ENCODE results near the gene RPS19BP1. TPM values are rescaled to one million over a fixed set of nuclear protein-coding genes. Genes with fewer than 3 reads are reported as not detected.
"Not testable (repeated sequence)": the region's sequence is repeated elsewhere in the genome, so short reads cannot be mapped to it uniquely, and the experiment has no call there.

RPS19BP1 gene
- polyA plus RNA-seq, 4 donors: 44.8 to 66.4 (median 48.2) TPM

- DNase-seq (ENCODE audit: low read depth in 4 of 4, low spot score in 3 of 4): no peak
Observed at GRCh38 chr22:39515266-39516050, 17.1 kb downstream of the RPS19BP1 start.

GRCh38 chr22:39514373-39514973, 18.1 kb downstream of the RPS19BP1 start:
- DNase-seq (ENCODE audit: low read depth in 4 of 4, low spot score in 3 of 4): no peak

DNA sequence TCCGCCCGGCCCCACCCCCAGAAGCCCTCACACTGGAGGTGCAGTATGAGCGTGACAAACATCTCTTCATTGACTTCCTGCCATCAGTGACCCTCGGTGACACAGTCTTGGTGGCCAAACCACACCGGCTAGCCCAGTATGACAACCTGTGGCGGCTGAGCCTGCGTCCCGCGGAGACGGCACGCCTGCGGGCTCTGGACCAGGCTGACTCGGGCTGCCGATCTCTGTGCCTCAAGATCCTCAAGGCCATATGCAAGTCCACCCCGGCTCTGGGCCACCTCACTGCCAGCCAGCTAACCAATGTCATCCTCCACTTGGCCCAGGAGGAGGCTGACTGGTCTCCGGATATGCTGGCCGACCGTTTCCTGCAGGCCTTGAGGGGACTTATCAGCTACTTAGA, 18.8 kb downstream of the RPS19BP1 start:
- DNase-seq (ENCODE audit: low read depth in 4 of 4, low spot score in 3 of 4): no peak

GRCh38 chr22:39512026-39512425, 20.5 kb downstream of the RPS19BP1 start:
- DNase-seq (ENCODE audit: low read depth in 4 of 4, low spot score in 3 of 4): no peak

DNA sequence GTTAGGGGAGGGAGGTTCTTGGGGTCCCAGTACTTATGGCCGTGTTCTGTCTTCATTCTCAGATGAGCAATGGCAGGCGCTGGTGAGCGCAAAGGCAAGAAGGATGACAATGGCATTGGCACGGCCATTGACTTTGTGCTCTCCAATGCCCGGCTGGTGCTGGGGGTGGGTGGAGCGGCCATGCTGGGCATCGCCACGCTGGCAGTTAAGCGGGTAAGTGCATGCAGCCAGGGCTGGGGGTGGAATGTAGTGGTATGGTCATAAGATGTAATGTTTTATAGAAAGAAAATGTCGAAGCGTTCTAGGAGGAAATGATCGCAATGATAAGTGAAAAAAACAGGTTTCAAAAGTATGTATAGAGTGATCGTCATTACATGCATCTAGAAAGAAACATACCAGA, 21.3 kb downstream of the RPS19BP1 start:
- DNase-seq (ENCODE audit: low read depth in 4 of 4, low spot score in 3 of 4): no peak

GRCh38 chr22:39510529-39511149, 21.9 kb downstream of the RPS19BP1 start:
- DNase-seq (ENCODE audit: low read depth in 4 of 4, low spot score in 3 of 4): no peak

GRCh38 chr22:39508393-39508792, 24.2 kb downstream of the RPS19BP1 start:
- no peak for DNase-seq (ENCODE audit: low read depth in 4 of 4, low spot score in 3 of 4)

DNA sequence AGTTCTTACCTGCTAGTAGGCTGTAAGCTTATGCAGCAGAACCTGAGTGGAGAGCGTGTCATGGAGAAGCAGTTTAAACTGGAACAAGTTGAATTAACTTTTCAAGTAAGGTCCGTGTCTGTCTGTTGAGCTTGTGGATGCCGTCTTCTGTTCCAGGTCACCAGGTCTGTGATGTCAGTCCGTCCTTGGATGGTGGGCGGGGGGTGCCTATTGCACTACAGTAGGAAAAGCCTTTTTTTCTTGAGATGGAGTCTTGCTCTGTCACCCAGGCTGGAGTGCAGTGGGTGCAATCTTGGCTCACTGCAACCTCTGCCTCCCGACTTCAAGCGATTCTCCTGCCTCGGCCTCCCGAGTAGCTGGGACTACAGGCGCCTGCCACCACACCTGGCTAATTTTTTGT, 25.5 kb downstream of the RPS19BP1 start:
- DNase-seq (ENCODE audit: low read depth in 4 of 4, low spot score in 3 of 4): not testable (repeated sequence)

DNA sequence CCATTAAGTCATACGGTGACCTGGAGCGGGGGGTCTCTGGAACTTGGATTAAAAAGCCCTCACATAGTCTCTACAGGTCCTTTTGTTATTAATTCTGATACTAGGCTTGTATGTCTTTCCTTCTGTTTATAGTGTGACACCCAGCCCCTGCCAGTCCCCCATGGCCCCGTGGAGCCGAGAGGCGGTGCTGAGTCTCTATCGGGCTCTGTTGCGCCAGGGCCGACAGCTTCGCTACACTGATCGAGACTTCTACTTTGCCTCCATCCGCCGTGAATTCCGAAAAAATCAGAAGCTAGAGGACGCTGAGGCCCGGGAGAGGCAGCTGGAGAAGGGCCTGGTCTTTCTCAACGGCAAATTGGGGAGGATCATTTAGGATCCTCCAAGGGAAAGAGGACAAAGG, 28.5 kb downstream of the RPS19BP1 start:
- no peak for DNase-seq (ENCODE audit: low read depth in 4 of 4, low spot score in 3 of 4)

DNA sequence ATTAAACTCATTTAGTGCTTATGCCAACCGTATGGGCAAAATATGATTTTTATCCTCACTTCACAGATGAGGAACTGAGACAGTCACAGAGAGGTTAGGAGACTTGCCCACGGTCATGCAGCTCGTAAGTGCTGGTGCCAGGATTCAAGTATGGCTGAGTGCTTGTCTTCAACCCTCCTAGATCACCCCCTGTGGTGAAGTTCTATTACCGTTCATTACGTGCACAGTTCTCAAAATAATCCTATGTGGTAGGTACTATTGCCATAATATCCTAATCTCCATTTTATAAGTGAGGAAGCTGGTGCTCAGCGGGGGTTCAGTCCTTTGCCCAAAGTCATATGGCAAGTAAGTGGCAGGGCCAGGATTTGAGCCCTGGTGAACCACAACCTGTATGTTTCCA, 28.9 kb downstream of the RPS19BP1 start:
- no peak for DNase-seq (ENCODE audit: low read depth in 4 of 4, low spot score in 3 of 4)

DNA sequence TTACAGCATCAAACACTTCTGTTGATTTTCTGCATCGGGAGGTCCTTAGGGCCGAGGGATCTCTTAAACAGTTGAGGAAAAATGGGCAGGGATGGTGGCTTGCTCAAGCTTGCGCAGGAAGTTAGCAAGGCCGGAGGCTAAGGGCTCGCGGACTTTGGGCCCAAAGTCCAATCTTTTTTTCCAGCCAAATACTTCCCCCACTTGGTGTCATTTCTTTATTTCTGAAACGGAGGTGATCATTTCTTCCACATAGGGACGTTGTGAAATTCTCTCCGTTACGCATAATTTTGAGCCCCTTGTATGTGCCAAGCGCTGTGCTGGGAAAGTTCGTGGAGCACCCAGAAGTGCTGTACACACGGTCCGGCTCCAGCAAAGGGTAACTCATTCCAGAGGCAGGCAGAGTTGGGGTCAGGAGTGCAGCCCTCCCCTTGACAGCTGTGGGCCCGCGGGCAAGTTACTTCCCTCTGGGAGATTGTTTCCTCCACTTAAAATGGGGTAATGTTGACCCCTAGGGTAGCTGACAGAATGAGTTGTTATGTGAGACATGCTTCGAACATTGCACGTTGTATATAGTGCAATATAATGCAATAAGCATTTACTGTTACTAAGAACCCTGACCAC, 29.6 kb downstream of the RPS19BP1 start:
- no peak for DNase-seq (ENCODE audit: low read depth in 4 of 4, low spot score in 3 of 4)

DNA sequence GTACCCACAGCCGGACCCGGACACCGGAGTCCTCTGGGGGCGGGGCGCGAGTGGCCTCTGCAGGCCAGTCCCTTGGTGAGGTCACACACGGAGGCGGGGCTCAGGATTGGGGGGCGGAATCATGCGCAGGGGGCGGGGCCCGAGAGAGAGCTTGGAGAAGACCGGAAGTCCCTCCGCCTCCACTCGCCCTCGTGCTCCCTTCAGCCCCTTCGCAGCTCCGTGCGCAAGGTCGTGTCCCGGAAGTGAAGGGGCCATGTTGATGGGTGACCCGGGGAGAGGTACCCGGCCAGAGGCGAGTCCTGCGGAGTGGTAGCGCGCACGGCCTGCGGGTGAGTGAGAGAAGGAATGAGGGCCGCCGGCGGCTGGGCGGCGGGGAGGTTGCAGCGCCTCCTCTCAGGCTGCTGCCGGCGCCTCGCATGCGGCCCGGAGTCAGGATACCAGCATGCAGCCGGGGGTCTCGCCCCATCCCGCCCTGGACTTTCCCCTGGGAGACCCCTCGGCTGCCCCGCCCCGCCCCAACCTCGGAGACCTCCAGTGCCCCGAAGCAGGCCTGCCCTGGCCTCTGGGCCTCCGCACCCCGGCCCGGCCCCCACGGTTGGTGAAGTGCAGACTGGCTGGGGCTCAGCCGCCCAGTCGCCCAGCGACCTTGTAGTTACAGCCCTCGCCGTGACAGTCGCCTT, 30.3 kb downstream of the RPS19BP1 start, which contains the start of gene MIEF1:
Gene MIEF1, plus strand, starts transcription at position 182 of the 680 bp plus-strand sequence. CDS start 9,005 bp downstream, outside the sequence.
- DNase-seq (ENCODE audit: low read depth in 4 of 4, low spot score in 3 of 4): peak; percentile 91 to 95 (median 92)

- no peak for DNase-seq (ENCODE audit: low read depth in 4 of 4, low spot score in 3 of 4)
Observed at GRCh38 chr22:39501644-39502108, 30.9 kb downstream of the RPS19BP1 start.

DNA sequence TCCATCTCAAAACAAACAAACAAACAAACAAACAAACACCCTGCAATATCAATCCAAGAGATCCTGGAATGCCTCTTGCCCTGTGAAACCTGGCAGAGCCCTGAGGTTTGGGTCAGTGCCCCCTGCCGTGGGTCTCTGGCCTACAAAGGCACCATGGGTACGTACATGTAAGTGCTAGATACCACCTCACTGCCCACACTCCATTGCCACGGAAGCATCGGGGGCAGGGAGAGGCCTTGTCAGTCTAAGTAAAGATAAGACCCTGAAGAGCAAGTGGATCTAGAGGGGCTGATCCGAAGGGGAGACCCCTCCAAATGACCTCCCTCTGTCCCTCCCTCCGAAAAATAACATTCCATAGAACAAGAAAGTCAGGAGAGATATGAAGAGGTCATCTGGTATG, 32.4 kb downstream of the RPS19BP1 start:
- DNase-seq (ENCODE audit: low read depth in 4 of 4, low spot score in 3 of 4): no peak

DNA sequence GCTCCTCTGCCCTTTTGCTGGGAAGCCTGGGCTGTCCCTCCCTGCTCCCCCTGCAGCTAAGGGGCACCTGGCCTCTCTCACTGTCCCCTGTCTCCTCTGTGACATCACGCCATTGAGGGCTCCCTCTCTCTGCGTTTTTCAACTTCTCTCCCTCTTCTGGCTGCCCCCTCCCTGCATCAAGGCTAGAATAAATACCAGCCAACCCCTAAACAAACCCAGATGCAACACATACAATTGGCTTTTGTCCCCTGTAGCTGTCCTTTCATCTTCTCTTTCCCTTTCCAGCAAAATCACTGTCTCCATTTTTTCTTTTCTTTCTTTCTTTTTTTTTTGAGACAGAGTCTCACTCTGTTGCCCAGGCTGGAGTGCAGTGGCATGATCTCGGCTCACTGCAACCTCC, 33.7 kb downstream of the RPS19BP1 start:
- DNase-seq (ENCODE audit: low read depth in 4 of 4, low spot score in 3 of 4): no peak

- DNase-seq (ENCODE audit: low read depth in 4 of 4, low spot score in 3 of 4): no peak
Observed at GRCh38 chr22:39498368-39498767, 34.2 kb downstream of the RPS19BP1 start.

GRCh38 chr22:39497429-39497828, 35.1 kb downstream of the RPS19BP1 start:
- no peak for DNase-seq (ENCODE audit: low read depth in 4 of 4, low spot score in 3 of 4)

- peak in 2 of 4 donors; percentile 57 to 59 for DNase-seq (ENCODE audit: low read depth in 4 of 4, low spot score in 3 of 4)
Observed at GRCh38 chr22:39496131-39496838, 36.3 kb downstream of the RPS19BP1 start.

- DNase-seq (ENCODE audit: low read depth in 4 of 4, low spot score in 3 of 4): no peak
Observed at GRCh38 chr22:39494471-39495120, 38.0 kb downstream of the RPS19BP1 start.
